GM18870 (cell line): ENCODE results near the gene CWC27.
"Not testable (repeated sequence)": the region's sequence is repeated elsewhere in the genome, so short reads cannot be mapped to it uniquely, and the experiment has no call there.

Experiments used
- ATAC-seq: cut with Tn5 transposase; IDR thresholded peaks from one replicate; pipeline ENCODE4 v1.9.1; 2021; ENCODE audit warnings: moderate library complexity; ENCODE audit not compliant: unreplicated experiment

CWC27 gene

DNA sequence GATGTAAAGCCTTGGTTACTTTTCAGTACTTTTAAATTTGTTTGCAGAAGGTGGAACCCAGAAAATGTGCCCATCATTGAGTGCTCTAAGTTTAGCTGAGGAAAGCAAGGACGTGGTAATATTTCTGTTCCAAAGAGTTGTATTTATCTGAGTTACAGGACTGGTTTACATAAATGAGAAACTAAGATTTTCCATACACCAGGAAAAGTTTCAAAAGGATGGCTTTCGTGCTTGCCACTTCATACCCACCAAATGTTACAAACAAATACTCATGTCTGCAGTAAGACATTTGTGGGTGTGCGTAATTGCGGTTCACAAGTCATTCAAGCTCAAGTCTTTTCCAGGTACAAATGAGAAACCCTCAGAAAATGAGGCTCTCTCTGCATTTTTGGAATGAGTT, 68.1 kb downstream of the CWC27 start:
- no peak for ATAC-seq

DNA sequence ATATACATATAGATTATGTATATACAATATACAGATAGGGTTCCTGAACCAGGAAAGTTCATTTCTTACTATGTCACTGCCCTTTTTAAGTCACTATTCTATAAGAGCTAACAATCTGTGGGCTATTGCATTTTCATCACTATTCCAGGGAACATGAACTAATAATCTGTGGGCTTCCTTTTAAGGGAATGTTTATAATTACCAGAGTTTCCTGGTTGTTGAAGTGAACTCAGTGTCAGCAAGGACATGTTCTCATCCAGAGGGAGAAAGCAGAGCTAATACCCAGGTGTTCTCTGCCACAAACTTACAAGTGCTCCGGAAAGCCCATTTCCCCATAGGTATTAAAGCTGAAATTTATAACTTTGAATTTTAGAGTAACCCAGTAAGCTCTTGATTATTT, 69.6 kb downstream of the CWC27 start:
- no peak for ATAC-seq

DNA sequence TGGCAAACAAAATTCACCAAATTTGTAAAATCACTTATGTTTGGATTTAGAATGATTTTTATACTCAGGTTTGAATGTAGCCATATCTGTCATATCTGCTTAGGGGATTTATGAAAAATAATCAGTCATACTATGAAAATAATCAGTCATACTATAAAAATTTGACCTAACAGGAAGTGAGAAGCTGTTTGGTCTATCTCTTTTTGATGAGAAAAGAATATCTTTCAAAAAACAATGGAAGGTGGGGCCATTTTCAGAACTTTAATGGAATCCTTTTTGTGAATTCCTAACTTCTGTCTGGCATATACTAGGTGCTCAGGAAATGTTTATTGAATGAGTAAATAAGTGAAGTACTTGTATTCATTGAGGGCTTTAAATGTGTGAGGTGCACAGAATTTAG, 70.1 kb downstream of the CWC27 start:
- no peak for ATAC-seq

DNA sequence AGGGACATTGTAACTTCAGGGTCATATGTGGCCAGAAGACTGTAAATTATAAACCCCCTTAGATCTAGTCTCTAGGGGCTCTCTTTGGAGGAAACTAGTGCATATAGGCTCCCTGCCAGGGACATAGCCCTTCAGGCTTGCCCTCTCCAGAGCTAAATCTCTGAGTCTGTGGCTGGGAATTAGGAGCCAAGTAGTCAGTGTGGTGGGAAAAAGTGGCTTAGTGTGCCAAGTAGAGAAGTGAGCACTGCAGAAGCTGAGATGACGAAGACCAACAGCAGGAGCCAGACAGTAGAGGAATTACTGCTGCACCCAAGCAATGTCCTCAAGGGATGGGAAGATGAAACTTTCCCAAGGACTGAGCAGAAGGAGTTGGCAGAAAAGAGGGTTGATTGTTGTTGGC, 71.2 kb downstream of the CWC27 start:
- no peak for ATAC-seq

DNA sequence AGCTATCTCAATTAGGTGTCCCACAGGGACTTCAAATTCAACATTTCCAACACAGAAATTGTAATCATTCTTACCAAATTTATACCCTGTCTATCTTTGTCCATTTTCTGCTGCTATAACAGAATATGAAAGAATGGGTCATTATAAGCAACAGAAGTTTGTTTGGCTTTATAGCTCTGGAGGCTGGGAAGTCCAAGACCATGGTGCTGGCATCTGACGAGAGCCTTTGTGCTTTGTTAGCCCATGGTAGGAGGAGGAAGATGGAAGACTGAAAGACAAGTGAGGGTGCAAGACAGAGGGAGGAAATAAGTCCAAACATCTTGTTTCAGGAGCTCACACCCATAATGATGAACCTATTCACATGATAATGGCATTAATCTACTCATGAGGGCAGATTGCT, 72.2 kb downstream of the CWC27 start:
- no peak for ATAC-seq

DNA sequence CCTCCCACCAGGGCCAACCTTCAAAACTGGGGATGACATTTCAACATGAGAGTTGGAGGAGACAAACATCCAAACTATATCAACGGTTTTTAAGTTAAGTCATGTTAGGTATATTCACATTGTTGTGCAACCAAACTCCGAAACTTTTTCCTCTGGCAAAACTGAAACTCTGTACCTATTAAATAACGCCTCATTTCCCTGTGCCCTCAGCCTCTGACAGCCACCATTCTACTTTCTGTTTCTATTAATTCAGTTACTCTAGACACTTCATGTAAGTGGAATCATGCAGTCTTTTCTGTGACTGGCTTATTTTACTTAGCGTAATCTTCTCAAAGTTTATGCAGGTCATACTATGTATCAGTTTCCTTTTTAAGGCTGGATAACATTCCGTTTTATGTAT, 85.0 kb downstream of the CWC27 start:
- no peak for ATAC-seq

DNA sequence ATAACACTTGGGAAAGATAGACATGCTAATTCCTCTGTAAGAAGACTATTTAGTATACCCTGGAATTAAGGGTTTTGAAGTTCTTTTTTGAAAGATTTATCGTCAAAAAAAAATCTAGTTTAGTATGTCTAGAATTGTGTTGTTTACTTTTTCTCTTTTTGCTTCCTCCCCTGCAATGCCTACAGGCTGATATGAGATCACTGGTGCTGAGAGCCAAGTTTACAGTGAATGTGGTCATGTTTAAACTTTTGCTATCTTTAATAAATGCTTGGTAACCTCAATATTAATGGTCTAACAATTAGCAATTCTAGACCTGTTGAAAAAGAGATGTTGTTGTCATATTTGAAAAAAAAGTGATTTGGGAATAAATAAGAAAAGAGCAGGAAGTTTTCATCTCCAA, 86.1 kb downstream of the CWC27 start:
- ATAC-seq = no peak

DNA sequence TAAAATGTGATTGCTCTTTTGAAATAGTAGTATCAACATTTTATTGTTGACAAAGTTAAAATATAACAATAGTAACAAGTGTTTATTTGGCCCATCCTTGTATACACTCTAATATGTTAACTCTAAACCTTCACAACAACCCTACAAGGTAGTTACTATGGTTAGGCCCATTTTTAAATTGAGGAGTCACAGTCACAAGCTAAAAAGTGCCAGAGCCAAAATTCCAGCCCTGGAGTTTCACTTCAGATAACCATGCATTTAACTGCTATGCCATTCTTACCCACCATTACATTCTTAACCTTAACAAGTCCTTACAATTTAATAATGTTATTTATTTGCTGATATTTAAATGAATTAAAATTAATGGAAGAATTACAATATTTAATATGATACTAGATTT, 91.2 kb downstream of the CWC27 start:
- no peak for ATAC-seq

DNA sequence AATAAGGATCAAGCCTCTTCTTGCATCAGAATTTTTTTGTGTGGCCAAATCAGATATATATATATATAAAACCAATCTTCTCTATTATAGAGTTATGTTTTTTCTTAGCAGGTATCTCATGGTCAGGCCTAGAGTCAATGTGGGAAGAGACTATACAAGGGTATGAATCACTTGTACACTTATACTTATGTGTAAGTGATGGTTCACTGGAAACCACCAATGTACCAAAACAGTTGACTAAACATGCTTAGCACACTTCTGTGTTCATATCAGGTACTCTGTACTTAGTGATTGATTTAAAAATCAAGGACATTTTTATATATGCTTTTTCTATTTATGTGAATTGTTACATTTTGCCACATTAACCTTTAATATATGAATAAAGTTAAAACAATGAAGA, 92.6 kb downstream of the CWC27 start:
- ATAC-seq = no peak

DNA sequence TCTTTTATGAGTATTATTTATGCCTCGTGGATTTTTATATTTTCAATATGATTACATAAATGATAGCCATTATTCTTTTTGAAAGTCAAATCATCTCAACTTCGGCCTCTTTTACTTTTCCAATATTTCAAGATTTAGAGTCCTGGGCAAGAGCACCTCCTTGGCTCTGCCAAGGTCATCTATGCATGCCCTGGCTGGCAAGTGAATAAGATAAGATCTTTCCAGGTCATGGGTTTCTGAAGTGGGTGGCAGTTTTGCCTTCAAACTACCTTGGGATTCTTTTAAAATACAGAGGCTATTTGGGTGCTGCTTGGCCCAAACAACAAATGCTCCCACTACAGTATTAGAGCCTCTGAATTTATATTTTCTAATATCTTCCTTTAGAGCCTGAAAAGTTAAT, 95.4 kb downstream of the CWC27 start:
- no peak for ATAC-seq

DNA sequence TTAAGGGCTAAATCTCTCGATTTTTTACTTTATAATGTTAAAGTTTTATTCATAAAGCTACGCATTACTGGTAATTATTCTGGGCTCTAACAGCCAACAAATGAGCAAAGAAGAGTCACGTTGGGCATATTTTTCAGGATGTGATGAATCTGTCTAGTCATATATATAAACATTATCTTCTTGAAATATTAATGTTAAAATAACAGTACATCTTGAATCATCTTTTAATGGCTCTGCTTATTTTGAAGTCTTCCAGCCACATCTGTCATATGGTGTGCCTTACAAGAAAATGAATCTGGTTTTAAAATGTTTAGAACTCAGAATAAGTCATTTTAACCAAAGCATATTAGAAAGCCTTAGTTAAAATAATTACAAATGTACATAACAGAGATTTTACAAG, 96.9 kb downstream of the CWC27 start:
- no peak for ATAC-seq

DNA sequence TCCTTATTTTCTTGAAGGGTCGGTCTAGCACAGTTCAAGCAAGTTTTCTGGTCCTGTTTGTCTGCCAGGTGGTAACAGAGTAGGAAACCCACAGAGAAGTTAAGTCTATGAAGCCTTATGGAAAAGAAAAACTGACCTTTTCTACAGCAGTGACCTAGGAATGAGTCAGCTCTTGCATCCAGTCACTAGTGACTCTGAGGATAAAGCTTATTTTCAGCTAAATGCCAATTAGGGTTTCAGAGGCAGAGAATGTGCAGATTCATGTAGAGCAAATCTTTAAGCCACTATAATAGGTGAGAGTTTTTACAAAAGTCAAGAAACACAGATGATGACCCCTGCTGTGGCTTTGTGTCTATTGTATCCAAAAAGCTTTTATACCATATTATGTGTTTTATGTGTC, 100.7 kb downstream of the CWC27 start:
- no peak for ATAC-seq

DNA sequence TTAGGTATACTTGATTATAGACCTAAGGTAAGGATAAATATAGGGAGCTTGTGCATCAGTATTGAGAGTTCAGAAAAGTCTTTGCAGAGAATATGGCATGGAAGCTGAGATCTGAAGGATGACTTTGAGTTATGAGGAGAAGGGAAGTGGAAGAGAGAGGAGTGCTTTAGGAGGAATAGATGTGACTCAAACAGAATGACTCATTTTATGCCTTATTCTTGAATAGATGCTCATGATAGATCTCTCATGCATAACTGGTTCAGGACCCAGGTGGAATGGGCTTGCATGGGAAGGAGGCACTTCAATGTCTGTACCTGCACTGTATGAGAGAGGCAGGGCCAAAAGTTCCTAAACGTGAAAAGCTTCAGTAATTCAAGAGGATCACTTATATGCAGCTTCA, 103.3 kb downstream of the CWC27 start:
- ATAC-seq = no peak

DNA sequence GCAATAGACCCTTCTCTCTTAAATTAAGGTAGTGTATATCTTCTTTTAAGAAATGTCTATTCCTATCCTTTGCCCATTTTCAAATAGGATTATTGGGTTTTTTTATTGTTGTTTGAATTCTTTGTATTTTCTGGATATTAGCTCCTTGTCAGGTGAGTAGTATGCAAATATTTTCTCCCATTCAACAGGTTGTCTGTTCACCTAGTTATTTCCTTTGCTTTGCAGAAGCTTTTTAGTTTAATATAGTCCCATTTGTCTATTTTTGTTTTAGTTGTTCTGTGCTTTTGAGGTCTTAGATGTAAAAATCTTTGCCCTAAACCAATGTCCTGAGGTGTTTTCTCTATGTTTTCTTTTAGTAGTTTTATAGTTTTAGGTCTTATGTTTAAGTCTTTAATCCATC, 104.7 kb downstream of the CWC27 start:
- no peak for ATAC-seq

DNA sequence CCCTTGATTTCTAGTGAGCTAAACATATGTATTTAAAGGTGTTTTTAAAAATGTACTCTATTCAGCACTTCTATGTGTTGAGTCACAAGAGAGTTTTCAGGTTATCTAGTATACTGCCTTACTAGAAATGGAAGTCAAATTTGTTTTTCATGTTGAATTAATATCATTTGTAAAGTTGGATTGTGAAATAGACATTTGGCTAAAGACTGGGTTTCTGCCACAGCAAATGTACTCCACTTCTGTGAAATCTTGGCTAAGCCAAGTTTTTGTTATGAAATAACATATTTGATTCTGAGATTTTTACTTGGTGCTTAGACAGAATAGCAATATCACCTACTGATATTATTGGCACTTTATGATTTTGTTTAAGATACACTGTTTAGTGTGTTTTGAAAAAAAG, 106.0 kb downstream of the CWC27 start:
- no peak for ATAC-seq

DNA sequence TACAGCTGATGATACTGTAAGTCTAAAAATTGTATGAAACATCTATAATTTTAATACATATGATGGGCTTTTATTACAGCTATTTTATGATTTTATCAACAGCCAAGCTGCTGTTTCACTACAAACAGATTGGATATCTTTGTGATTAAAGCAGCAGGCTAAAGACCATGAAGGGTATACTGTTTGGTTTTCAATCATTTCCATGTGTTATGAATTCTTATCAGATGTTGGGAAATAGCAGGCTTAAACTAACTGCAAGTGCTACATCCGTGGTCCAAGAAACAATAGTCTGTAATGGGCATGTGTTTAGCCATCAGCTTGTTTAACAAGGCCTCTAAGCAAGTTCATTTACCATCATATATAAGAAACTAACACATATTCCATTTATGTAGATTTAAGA, 107.5 kb downstream of the CWC27 start:
- no peak for ATAC-seq

DNA sequence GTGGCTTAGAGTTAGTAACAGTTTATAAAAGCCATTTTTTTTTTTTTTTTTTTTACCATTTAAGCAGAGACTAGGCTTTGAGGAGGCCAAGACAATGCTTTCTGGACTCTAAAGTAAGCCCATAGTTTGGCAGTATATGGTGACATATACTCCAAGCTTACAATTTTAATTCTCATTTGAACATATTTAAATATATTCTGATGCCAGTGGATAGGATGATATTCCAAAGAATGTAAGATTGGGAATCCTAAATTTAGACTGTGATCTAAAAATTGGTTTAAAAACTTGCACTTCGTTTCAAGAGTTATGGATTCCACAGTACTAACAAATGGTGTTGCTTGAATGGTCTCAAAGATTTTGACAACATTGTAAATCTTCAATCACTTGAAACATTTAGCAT, 112.1 kb downstream of the CWC27 start:
- no peak for ATAC-seq

DNA sequence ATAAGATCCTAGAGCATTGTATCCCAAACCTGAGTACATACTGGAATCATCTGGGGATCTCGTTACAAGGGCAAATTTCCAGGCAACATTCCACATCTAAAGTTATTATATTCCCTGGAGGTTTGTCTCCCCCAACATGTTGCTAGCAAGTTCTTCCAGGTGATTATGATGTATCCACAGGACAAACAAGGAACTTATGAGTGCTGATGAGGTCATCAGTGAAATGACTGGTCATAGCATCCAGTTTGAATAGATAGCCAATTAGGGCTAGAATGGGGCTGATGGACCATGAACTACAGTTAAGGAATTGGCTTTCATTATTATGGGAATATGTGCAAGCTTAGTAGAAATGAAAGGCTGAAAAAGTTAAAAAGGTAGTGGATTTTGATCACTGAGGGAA, 115.2 kb downstream of the CWC27 start:
- no peak for ATAC-seq

DNA sequence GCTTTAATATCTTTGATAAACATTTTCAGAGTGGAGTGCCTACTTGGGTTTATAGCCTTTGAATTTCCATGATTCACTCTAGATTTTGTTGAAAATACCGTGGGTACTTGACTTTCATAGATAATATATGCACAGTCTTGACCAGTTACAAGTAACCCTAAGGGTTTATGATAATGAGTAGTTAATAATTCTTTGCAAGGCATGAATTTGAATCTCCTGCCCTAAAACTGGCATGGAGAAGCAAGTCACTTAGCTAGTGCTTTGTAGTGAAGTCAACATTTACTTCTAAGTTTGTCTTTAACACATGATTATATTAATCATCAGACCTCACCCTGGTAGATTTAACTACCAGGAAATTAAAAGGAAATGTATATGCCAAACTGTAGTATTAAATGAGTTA, 115.8 kb downstream of the CWC27 start:
- no peak for ATAC-seq

DNA sequence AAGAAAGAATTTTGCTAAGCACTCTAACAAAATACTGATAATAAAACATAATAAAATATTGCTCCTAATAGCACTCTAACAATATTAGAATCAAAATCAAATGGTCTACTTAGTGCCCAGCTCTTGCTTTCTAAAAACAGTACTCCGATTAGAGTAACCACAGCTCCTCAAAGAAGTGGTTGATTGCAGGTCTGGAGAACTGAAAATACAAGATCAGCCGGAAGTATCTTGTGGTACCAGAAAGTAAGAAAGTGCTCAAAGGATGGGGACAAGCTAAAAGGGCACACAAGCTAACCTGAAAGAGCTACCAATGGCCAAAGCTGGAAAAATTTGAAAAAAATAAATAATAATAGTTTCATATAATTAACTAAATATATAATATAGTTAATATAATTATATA, 119.2 kb downstream of the CWC27 start:
- no peak for ATAC-seq

DNA sequence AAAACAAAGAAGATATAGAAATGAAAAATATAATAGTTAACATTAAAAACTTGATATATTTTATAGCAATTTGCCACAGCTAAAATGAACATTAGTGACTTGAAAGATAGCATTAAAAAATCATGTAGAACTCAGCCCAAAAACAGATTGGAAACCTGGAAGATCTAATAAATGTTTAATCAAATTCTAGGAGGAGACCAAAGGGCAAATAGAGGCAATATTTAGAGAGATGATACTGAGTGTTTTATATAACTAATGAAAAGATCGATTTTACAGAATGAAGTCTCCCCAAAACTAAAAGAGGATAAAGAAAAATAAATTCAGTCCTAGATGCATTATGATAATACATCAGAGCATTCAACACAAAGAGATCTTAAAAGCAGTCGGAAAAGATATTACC, 127.0 kb downstream of the CWC27 start:
- ATAC-seq = no peak

DNA sequence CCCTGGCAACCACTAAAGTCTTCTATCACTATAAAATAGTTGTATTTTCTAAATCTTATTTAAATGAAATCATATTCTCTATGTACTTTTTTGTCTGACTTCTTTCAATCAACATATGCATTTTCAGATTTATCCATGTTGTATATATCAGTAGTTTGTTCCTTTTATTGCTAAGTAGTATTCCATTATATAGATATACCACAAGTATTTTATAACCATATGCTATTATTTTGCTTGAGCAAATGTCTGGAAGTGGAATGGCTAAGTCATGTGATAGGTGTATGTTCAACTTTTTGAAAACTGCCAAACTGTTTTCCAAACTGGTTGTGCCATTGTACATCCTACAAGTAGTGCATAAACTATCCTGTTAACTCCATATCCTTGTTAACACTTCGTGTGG, 131.1 kb downstream of the CWC27 start:
- ATAC-seq = no peak

DNA sequence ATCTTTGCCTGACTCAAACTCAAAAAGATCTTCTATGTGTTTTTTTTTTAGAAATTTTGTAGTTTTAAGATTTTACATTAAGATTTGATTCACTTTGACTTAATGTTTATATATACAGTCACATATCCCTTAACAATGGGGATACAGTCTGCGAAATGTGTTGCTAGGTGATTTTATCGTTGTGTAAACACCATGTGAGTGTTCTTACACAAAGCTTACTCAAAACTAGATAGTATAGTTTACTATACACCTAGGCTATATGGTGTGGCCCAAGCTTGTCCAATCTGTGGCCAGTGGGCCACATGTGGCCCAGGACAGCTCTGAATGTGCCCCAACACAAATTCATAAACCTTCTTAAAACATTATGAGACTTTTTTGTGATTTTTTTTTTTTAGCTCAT, 131.9 kb downstream of the CWC27 start:
- ATAC-seq = no peak

DNA sequence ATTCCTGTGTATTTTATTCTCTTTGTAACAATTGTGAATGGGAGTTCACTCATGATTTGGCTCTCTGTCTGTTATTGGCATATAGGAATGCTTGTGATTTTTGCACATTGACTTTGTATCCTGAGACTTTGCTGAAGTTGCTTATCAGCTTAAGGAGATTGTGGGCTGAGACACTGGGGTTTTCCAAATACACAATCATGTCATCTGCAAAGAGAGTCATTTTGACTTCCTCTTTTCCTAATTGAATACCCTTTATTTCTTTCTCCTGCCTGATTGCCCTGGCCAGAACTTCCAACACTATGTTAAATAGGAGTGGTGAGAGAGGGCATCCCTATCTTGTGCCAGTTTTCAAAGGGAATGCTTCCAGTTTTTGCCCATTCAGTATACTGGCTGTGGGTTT, 138.7 kb downstream of the CWC27 start:
- ATAC-seq = not testable (repeated sequence)
